H1 (cell line): ENCODE measurements around the gene CD164. TPM values are rescaled to one million over a fixed set of nuclear protein-coding genes. Genes with fewer than 3 reads are reported as not detected.

Source experiments
- CTCF ChIA-PET: fragments of 300-600 bp; sonication (Branson Sonifier 250); formaldehyde crosslinking; loops from one replicate; lab custom pipeline; 2021; ENCODE audit not compliant: partially characterized antibody; lab: Charles Lee
- POLR2A ChIA-PET: fragments of 300-600 bp; sonication (Branson Sonifier 250); formaldehyde crosslinking; loops from one replicate; lab custom pipeline; 2021; ENCODE audit warnings: inconsistent platforms; ENCODE audit not compliant: partially characterized antibody; lab: Charles Lee
- DNase-seq, 2 experiments: peaks; one replicate each; pipeline versions ENCODE4 v3.0.0 to v3.0.0-alpha.2; 2010 to 2022; ENCODE audit warnings: low spot score in 2 of 2, low read depth in 1 of 2, mixed read lengths in 1 of 2
- FAIRE-seq: peaks from 2 replicates; lab custom pipeline; 2011; peaks lifted over from hg19 to GRCh38; lab: Jason Lieb, UNC
- H2AFZ ChIP-seq: 2 replicates; pipeline ENCODE4 v1.8.1; 2012; ENCODE audit warnings: low read length, inconsistent platforms
- H2AK5ac ChIP-seq: 2 replicates; pipeline ENCODE4 v1.6.1; 2013; ENCODE audit warnings: low read depth, low read length
- H2BK120ac ChIP-seq: replicated peaks from 2 replicates; pipeline ENCODE3; 2013; ENCODE audit warnings: low read depth, low read length, inconsistent platforms
- H2BK12ac ChIP-seq: 2 replicates; pipeline ENCODE4 v1.6.1; 2013; ENCODE audit warnings: low read depth, low read length
- H2BK15ac ChIP-seq: 2 replicates; pipeline ENCODE4 v1.6.1; 2013; ENCODE audit warnings: low read length
- H2BK20ac ChIP-seq: 2 replicates; pipeline ENCODE4 v1.6.1; 2013; ENCODE audit warnings: low read length
- H2BK5ac ChIP-seq: 2 replicates; pipeline ENCODE4 v1.6.1; 2013; ENCODE audit warnings: low read depth, low read length
- H3K14ac ChIP-seq: 2 replicates; pipeline ENCODE4 v1.6.1; 2013; ENCODE audit warnings: inconsistent platforms; ENCODE audit not compliant: insufficient read length
- H3K18ac ChIP-seq: 2 replicates; pipeline ENCODE4 v1.6.1; 2013; ENCODE audit warnings: low read length; ENCODE audit errors: extremely low read depth
- H3K23ac ChIP-seq: 2 replicates; pipeline ENCODE4 v1.6.1; 2013; ENCODE audit warnings: inconsistent platforms; ENCODE audit not compliant: insufficient read length
- H3K23me2 ChIP-seq: 2 replicates; pipeline ENCODE4 v1.6.1; 2013; ENCODE audit warnings: low read depth, low read length
- H3K27ac ChIP-seq: 2 replicates; pipeline ENCODE4 v1.6.1; 2011; ENCODE audit warnings: low read depth, low read length, inconsistent platforms
- H3K27me3 ChIP-seq, 4 experiments: replicated peaks in 1 of 4; 1 replicate in 1 of 4; 2 replicates in 3 of 4; pipeline versions ENCODE4 v1.6.1 to v1.8.1; 2011 to 2013; ENCODE audit warnings: low read length in 3 of 4, mild to moderate bottlenecking in 3 of 4, inconsistent platforms in 2 of 4, mixed read lengths in 2 of 4, moderate library complexity in 1 of 4; ENCODE audit not compliant: control insufficient read depth in 3 of 4, insufficient read depth in 3 of 4; ENCODE audit errors: extremely low read depth in 1 of 4
- H3K36me3 ChIP-seq, 4 experiments: 2 replicates each; pipeline versions ENCODE4 v1.6.1 to v1.8.1; 2011 to 2013; ENCODE audit warnings: mild to moderate bottlenecking in 4 of 4, low read length in 3 of 4, moderate library complexity in 2 of 4, control low read depth in 1 of 4, inconsistent platforms in 1 of 4; ENCODE audit not compliant: insufficient read depth in 4 of 4, control insufficient read depth in 2 of 4
- H3K4ac ChIP-seq: replicated peaks from 2 replicates; pipeline ENCODE3; 2013; ENCODE audit warnings: low read length, low read depth, mixed read lengths, inconsistent platforms; ENCODE audit not compliant: insufficient read length
- H3K4me1 ChIP-seq, 4 experiments: replicated peaks in 1 of 4; 1 replicate in 1 of 4; 2 replicates in 3 of 4; pipeline versions ENCODE4 v1.6.1 to v1.8.1; 2011 to 2013; ENCODE audit warnings: low read length in 3 of 4, inconsistent platforms in 2 of 4, mixed read lengths in 1 of 4; ENCODE audit not compliant: insufficient read depth in 4 of 4, control insufficient read depth in 3 of 4
- H3K4me2 ChIP-seq, 2 experiments: 2 replicates each; pipeline versions ENCODE4 v1.6.1 to v1.8.1; 2011 to 2013; ENCODE audit warnings: low read depth in 2 of 2, low read length in 2 of 2, control low read depth in 1 of 2, inconsistent platforms in 1 of 2, mild to moderate bottlenecking in 1 of 2; ENCODE audit not compliant: insufficient read depth in 1 of 2
- H3K4me3 ChIP-seq, 4 experiments: fragments of 200-600, 300-600 bp in 1 of 4; sonication (generic), shearing (Covaris generic), sonication (Bioruptor Twin) in 1 of 4; 2 replicates each; pipeline versions ENCODE4 v1.5.1 to v1.8.1; 2011 to 2016; ENCODE audit warnings: low read length in 4 of 4, low read depth in 3 of 4, control low read depth in 2 of 4, inconsistent platforms in 2 of 4, mild to moderate bottlenecking in 2 of 4, mixed read lengths in 1 of 4, moderate library complexity in 1 of 4; ENCODE audit not compliant: insufficient read depth in 2 of 4; ENCODE audit errors: extremely low read depth in 1 of 4
- H3K56ac ChIP-seq: replicated peaks from 2 replicates; pipeline ENCODE3; 2013; ENCODE audit warnings: low read depth, mild to moderate bottlenecking, mixed read lengths, low read length, inconsistent platforms; ENCODE audit not compliant: insufficient read length
- H3K79me1 ChIP-seq: 2 replicates; pipeline ENCODE4 v1.6.1; 2013; ENCODE audit warnings: low read depth, low read length, control low read depth
- H3K79me2 ChIP-seq, 2 experiments: 2 replicates each; pipeline versions ENCODE4 v1.6.1 to v1.8.1; 2012 to 2013; ENCODE audit warnings: low read length in 2 of 2, mild to moderate bottlenecking in 2 of 2, inconsistent platforms in 1 of 2; ENCODE audit not compliant: insufficient read depth in 2 of 2, control insufficient read depth in 1 of 2
- H3K9ac ChIP-seq, 4 experiments: replicated peaks in 1 of 4; 1 replicate in 1 of 4; 2 replicates in 3 of 4; pipeline versions ENCODE4 v1.6.1 to v1.8.1; 2011 to 2013; ENCODE audit warnings: low read depth in 3 of 4, low read length in 3 of 4, control low read depth in 2 of 4, mild to moderate bottlenecking in 2 of 4, moderate library complexity in 2 of 4, inconsistent platforms in 1 of 4; ENCODE audit errors: extremely low read depth in 1 of 4
- H3K9me3 ChIP-seq, 2 experiments: 2 replicates each; pipeline versions ENCODE4 v1.6.1 to v1.8.1; 2012 to 2013; ENCODE audit warnings: mild to moderate bottlenecking in 2 of 2, moderate library complexity in 2 of 2, control low read depth in 1 of 2, inconsistent platforms in 1 of 2, low read depth in 1 of 2, low read length in 1 of 2, mixed read lengths in 1 of 2; ENCODE audit not compliant: insufficient read depth in 2 of 2
- H4K20me1 ChIP-seq, 2 experiments: replicated peaks in 1 of 2; 2 replicates each; pipeline versions ENCODE3 to v1.8.1; 2011 to 2013; ENCODE audit warnings: inconsistent platforms in 2 of 2, low read length in 2 of 2, mild to moderate bottlenecking in 1 of 2; ENCODE audit not compliant: insufficient read depth in 2 of 2, control insufficient read depth in 1 of 2
- H4K5ac ChIP-seq: 2 replicates; pipeline ENCODE4 v1.6.1; 2013; ENCODE audit warnings: low read length, low read depth, mixed read lengths, inconsistent platforms; ENCODE audit not compliant: insufficient read length
- H4K8ac ChIP-seq: 2 replicates; pipeline ENCODE4 v1.8.0; 2013; ENCODE audit warnings: mild to moderate bottlenecking, moderate library complexity, low read length, inconsistent platforms; ENCODE audit not compliant: insufficient read depth; ENCODE audit errors: extremely low read depth
- H4K91ac ChIP-seq: replicated peaks from 2 replicates; pipeline ENCODE3; 2013; ENCODE audit warnings: low read length, mixed read lengths, inconsistent platforms; ENCODE audit not compliant: insufficient read length
- BCL11A ChIP-seq, 2 experiments: IDR thresholded peaks; one replicate each; pipeline ENCODE4 v1.6.1; 2011; ENCODE audit warnings: low read depth in 2 of 2, low read length in 2 of 2, mild to moderate bottlenecking in 2 of 2
- EP300 ChIP-seq, 2 experiments: IDR thresholded peaks; 1 replicate in 1 of 2; 2 replicates in 1 of 2; pipeline ENCODE4 v1.6.1; 2011 to 2012; ENCODE audit warnings: low read depth in 2 of 2, low read length in 2 of 2, mild to moderate bottlenecking in 2 of 2, borderline replicate concordance in 1 of 2, inconsistent platforms in 1 of 2, moderate library complexity in 1 of 2
- JUND ChIP-seq: IDR thresholded peaks from 2 replicates; pipeline ENCODE4 v1.6.1; 2011; ENCODE audit warnings: mild to moderate bottlenecking, improper control_type of control experiment, low read length
- RAD21 ChIP-seq, 2 experiments: IDR thresholded peaks in 1 of 2; conservative IDR thresholded peaks in 1 of 2; 2 replicates each; pipeline ENCODE4 v1.6.1; 2011; ENCODE audit warnings: low read depth in 2 of 2, low read length in 2 of 2, improper control_type of control experiment in 1 of 2, inconsistent platforms in 1 of 2, mild to moderate bottlenecking in 1 of 2, moderate library complexity in 1 of 2
- RNF2 ChIP-seq: fragments of 200-900, 300-1000 bp; sonication (generic); IDR thresholded peaks from 2 replicates; pipeline ENCODE4 v1.7.1; 2016; ENCODE audit warnings: borderline replicate concordance, low read depth, mild to moderate bottlenecking, antibody characterized with exemption, low read length; ENCODE audit not compliant: poor library complexity, severe bottlenecking; ENCODE audit errors: missing control alignments
- SIX5 ChIP-seq: IDR thresholded peaks from 2 replicates; pipeline ENCODE4 v1.6.1; 2011; ENCODE audit warnings: mild to moderate bottlenecking, low read depth, low read length
- SRF ChIP-seq: IDR thresholded peaks from 2 replicates; pipeline ENCODE4 v1.6.1; 2011; ENCODE audit warnings: mild to moderate bottlenecking, low read depth, low read length, moderate library complexity
- WGBS, 2 experiments: shearing (Covaris generic) in 1 of 2; methylation state at CpG; one replicate each; pipeline versions ENCODE4 v1.1.6 to v1.1.7; 2013 to 2015; ENCODE audit warnings: low lambda C conversion rate in 2 of 2, mixed read lengths in 2 of 2, inconsistent platforms in 1 of 2, low coverage in 1 of 2, missing lambda C conversion rate in 1 of 2; ENCODE audit not compliant: insufficient replicate concordance in 2 of 2, insufficient coverage in 1 of 2, insufficient read length in 1 of 2; ENCODE audit errors: extremely low coverage in 1 of 2, missing lambda C conversion rate in 1 of 2; 5-methylcytosine and 5-hydroxymethylcytosine counted together
- polyA plus RNA-seq, 7 experiments: library from polyadenylated mRNA; depleted of rRNA in 3 of 7; stranded (reverse) in 5 of 7; unstranded in 2 of 7; fragments of >200 nt in 5 of 7; fragments of 200-250 nt in 2 of 7; gene quantifications; 1 replicate in 5 of 7; 2 replicates in 1 of 7; 4 replicates in 1 of 7; pipeline versions ENCODE4 v1.2.1 to v1.2.3, GENCODE V29; 2011 to 2013; ENCODE audit warnings: missing spikeins in 2 of 7, mixed read lengths in 2 of 7
- total RNA-seq: library from RNA; stranded (reverse); fragmentation: NEBNext Ultra II Directional; extraction: Animal tissue kit (Norgen Biotek cat#: 25700); gene quantifications from 2 replicates; pipeline ENCODE4 v1.2.1, GENCODE V29; 2021
- TF ChIP-seq, protein P1 (sequence below): IDR thresholded peaks from 2 replicates; pipeline ENCODE4 v1.6.1; 2012; ENCODE audit warnings: inconsistent platforms
- TF ChIP-seq, protein P2 (sequence below): IDR thresholded peaks from 2 replicates; pipeline ENCODE4 v1.6.1; 2012; ENCODE audit warnings: inconsistent platforms

Gene CD164
- total and polyA plus RNA-seq, 2 of the 8 experiments (the other 6 are each of a cell fraction or from before 2014, with no cell fraction given) = 69.3 to 94.3 TPM

DNA sequence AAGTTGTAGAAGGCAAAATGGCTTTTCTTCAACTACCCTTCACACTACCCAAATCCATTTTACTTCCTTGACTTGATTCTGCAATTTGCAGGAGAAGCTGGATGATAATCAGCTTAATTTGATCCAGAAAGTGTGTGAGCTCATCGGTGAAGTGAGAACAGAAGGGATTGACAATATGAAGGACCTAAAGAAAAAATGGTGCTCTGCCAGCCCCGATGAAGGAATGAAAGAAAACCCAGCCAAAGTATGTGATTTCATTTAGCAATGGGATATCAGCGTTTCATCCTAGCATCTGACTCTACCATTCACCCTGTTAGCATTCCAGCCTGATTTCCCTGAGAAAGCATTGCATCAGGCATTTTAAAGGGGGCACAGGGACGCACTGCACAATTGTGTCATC, 41.5 kb downstream of the CD164 start:
- POLR2A ChIA-PET = interaction anchor here (2.0 kb wide), 1 partner anchor 11 kb away, joined by 7 read pairs; no protein-coding TSS in a partner anchor

More for the DNA sequence above, 41.5 kb downstream of the CD164 start:
- no peak for DNase-seq
- Histone ChIP-seq H2AFZ (no peak overlapping the region), H3K27me3 (no peaks in the 10 kb centered on the region; a peak in 1 of 7 replicates), H3K4me2 (no peak overlapping the region), H3K79me1 (no peaks in the 10 kb centered on the region), H2BK15ac (no peak overlapping the region), H3K79me2 (no peaks in the 10 kb centered on the region), H3K4ac (no peak overlapping the region), H3K4me1 (no peaks in the 10 kb centered on the region), H3K23ac (no peak overlapping the region), H2BK5ac (no peak overlapping the region), H3K18ac (no peak overlapping the region), H4K8ac (no peak overlapping the region), H2AK5ac (no peak overlapping the region), H2BK120ac (no peak overlapping the region), H4K91ac (no peak overlapping the region), H3K27ac (no peak overlapping the region), H3K4me3 (no peak overlapping the region), H3K56ac (no peak overlapping the region), H2BK20ac (no peak overlapping the region), H2BK12ac (no peak overlapping the region), H3K9ac (0 out of 7 replicates have a peak overlapping the region, but pooled peaks of 1 of the 4 experiments have one; percentile 28), H4K5ac (no peak overlapping the region), H3K23me2 (no peaks in the 10 kb centered on the region), H4K20me1 (no peaks in the 10 kb centered on the region), H3K14ac (no peak overlapping the region), H3K36me3 (no peaks in the 10 kb centered on the region), H3K9me3 (no peaks in the 10 kb centered on the region)
- 97% methylated on average over 4 of the region's 4 CpGs; no CpG with 5 or more reads in 1 of the 2 experiments for WGBS, 2 experiments
- CTCF ChIA-PET = interaction anchor here (0.6 to 1.2 kb wide), 4 partner anchors 17 to 446 kb away, joined by 3 read pairs; no protein-coding TSS in a partner anchor
- no peak for FAIRE-seq
- TF ChIP-seq JUND = no peak
- no peak for TF ChIP-seq SIX5
- TF ChIP-seq EP300 (IDR thresholded peaks at IDR 0.05; ENCODE audit: borderline replicate concordance in 1 of 2, low read depth in 2 of 2, low read length in 2 of 2) = no peak
- no peak for TF ChIP-seq RAD21 (IDR thresholded peaks at IDR 0.05 in 1 of 2, conservative IDR thresholded peaks at IDR 0.05 in 1 of 2; ENCODE audit: low read depth in 2 of 2, low read length in 2 of 2)
- no peak for TF ChIP-seq RNF2
- TF ChIP-seq, protein P1, sequence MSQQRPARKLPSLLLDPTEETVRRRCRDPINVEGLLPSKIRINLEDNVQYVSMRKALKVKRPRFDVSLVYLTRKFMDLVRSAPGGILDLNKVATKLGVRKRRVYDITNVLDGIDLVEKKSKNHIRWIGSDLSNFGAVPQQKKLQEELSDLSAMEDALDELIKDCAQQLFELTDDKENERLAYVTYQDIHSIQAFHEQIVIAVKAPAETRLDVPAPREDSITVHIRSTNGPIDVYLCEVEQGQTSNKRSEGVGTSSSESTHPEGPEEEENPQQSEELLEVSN = no peak
- TF ChIP-seq BCL11A (IDR thresholded peaks at IDR 0.05; ENCODE audit: low read depth in 2 of 2, low read length in 2 of 2) = no peak
- TF ChIP-seq, protein P2, sequence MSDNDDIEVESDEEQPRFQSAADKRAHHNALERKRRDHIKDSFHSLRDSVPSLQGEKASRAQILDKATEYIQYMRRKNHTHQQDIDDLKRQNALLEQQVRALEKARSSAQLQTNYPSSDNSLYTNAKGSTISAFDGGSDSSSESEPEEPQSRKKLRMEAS = no peak
- no peak for TF ChIP-seq SRF
